Left lung (tissue), 10 donors: ENCODE results near the gene PGBD5. TPM values are rescaled to one million over a fixed set of nuclear protein-coding genes. Genes with fewer than 3 reads are reported as not detected.

Source experiments
- ATAC-seq: fragments of 200-7000 bp; cut with Tn5 transposase; one replicate; pipeline ENCODE4 v1.9.1; 2020; ENCODE audit warnings: moderate library complexity
- DNase-seq, 4 donors: peaks; one replicate each; pipeline ENCODE4 v3.0.0-alpha.2; 2013 to 2020
- H3K27ac ChIP-seq, 2 donors: fragments of 200-600 bp; sonication (generic) in 1 of 2; one replicate each; pipeline versions ENCODE4 v1.5.0 to v1.8.0; 2020 to 2021
- H3K27me3 ChIP-seq, 2 donors: fragments of 200-600 bp; sonication (generic) in 1 of 2; one replicate each; pipeline versions ENCODE4 v1.5.0 to v1.8.0; 2020 to 2021
- H3K36me3 ChIP-seq, 2 donors: fragments of 200-600 bp; sonication (generic) in 1 of 2; one replicate each; pipeline versions ENCODE4 v1.5.0 to v1.8.0; 2020 to 2021
- H3K4me1 ChIP-seq, 2 donors: fragments of 200-600 bp; one replicate each; pipeline ENCODE4 v1.8.0; 2021
- H3K4me3 ChIP-seq, 2 donors: fragments of 200-600 bp; sonication (generic) in 1 of 2; one replicate each; pipeline versions ENCODE4 v1.5.0 to v1.8.0; 2020 to 2021; ENCODE audit warnings: mild to moderate bottlenecking in 1 of 2
- H3K9me3 ChIP-seq, 2 donors: fragments of 200-600 bp; sonication (generic) in 1 of 2; one replicate each; pipeline versions ENCODE4 v1.5.0 to v1.8.0; 2020 to 2021
- intact Hi-C, 2 donors: fragments of 100-400 bp; cut with DNase I; formaldehyde crosslinking; loops; one replicate each; pipeline versions ENCODE4 v1.11.2 to v1.14.2; 2022
- polyA plus RNA-seq, 6 donors: library from polyadenylated mRNA; unstranded; fragments of 120-200 nt; gene quantifications; one replicate each; pipeline ENCODE4 v1.2.1, GENCODE V29; 2013; ENCODE audit not compliant: insufficient read length in 6 of 6
- total RNA-seq, 2 donors: library from RNA; stranded (reverse); fragmentation: NEBNext Ultra II Directional; extraction: Animal tissue kit (Norgen Biotek cat#: 25700); gene quantifications; one replicate each; pipeline ENCODE4 v1.2.1, GENCODE V29; 2021
- TF ChIP-seq, protein P1 (sequence below), 2 donors: fragments of 200-600 bp; sonication (generic) in 1 of 2; IDR thresholded peaks; one replicate each; pipeline versions ENCODE4 v1.5.0 to v1.8.0; 2021; ENCODE audit warnings: antibody characterized with exemption in 2 of 2
- donor health status: DM: no; HTN: yes; CAD: no.
- donor health status: DM: no; HTN: no; CAD: no.

PGBD5 gene
- total and polyA plus RNA-seq, 8 donors: 2.3 to 10.1 (median 4.8) TPM

DNA sequence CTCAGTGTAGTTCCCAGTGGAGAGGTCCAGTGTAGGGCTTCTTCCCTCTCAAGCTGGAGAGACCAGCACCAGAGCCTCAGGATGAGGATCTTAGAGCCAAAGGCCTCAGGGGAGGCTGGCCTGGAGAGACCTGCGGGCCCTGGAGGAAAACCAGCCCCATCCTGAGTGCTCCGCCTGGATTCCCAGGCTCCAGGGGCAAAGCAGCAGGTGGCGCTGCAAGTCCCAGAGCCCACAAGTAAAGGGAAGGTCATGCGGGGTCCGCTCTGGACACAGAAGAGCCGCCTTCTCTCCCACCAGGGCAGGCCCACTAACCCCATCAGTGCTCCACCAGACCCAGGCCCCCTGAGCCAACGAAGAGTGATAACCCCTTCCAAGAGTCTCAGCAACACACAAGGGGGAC is 22.7 kb downstream of the PGBD5 start:
- Histone ChIP-seq H3K4me3 (no peak overlapping the region), H3K4me1 (no peaks in the 10 kb centered on the region), H3K27ac (no peak overlapping the region), H3K36me3 (no peaks in the 10 kb centered on the region), H3K27me3 (no peaks in the 10 kb centered on the region), H3K9me3 (no peaks in the 10 kb centered on the region)
- no peak for ATAC-seq
- intact Hi-C loops: no loop called here
- TF ChIP-seq, protein P1, sequence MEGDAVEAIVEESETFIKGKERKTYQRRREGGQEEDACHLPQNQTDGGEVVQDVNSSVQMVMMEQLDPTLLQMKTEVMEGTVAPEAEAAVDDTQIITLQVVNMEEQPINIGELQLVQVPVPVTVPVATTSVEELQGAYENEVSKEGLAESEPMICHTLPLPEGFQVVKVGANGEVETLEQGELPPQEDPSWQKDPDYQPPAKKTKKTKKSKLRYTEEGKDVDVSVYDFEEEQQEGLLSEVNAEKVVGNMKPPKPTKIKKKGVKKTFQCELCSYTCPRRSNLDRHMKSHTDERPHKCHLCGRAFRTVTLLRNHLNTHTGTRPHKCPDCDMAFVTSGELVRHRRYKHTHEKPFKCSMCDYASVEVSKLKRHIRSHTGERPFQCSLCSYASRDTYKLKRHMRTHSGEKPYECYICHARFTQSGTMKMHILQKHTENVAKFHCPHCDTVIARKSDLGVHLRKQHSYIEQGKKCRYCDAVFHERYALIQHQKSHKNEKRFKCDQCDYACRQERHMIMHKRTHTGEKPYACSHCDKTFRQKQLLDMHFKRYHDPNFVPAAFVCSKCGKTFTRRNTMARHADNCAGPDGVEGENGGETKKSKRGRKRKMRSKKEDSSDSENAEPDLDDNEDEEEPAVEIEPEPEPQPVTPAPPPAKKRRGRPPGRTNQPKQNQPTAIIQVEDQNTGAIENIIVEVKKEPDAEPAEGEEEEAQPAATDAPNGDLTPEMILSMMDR (IDR thresholded peaks at IDR 0.05): no peak
- DNase-seq: no peak

DNA sequence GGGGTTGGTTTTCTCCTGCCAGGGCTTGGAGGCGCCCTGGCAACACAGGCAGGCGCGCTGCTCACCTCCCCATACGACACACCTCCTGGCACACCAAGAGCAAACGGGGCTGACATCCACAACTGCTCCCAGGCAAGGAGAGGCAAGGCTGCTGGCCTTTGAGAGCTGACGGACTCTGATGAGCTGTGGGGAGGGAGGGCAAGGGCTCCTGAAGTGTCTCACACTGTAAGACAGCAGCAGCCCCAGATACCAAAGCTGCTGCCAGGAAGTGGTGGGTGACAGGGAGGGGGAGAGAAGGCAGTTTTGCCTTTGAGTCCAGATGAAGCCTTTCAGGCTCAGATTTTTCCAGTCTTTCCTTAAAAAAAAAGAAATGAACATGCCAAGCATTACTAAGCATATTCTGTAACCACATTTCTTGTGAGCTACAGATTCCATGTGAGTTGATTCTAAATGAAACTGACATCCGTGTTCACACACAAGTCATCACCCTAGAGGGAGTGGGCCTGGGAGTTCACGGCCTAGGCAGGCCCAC is 24.3 kb downstream of the PGBD5 start:
- peak; percentile 57 for ATAC-seq
- no peaks in the 10 kb centered on the region for H3K9me3 ChIP-seq
- no peak overlapping the region for H3K4me3 ChIP-seq
- DNase-seq: peak in 2 of 4 donors; percentile 82 to 85
- no peaks in the 10 kb centered on the region for H3K27me3 ChIP-seq
- TF ChIP-seq, protein P1 (IDR thresholded peaks at IDR 0.05): no peak
- H3K4me1 ChIP-seq: no peaks in the 10 kb centered on the region
- intact Hi-C loops: no loop called here
- H3K27ac ChIP-seq: peak overlapping the region in 1 of 2 donors; percentile 44
- no peaks in the 10 kb centered on the region for H3K36me3 ChIP-seq

DNA sequence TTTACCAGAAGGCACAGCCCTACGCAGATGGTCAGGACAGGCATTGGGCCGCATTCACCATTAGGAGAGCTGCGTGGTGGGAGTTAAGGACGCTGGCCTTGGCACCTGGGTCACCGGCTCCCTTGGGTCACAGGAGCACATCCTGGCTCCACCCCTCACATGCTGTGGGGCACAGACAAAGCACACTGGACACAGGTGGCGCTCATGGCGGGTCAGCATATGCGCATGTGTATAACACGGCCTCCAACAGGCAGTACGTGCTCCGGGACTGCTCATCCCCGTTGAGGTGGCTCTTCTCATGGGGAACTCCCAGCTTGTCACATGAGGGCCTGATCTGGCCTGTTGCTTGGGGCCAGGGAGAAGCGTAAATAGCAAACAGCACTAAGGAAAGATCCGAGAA is 25.0 kb downstream of the PGBD5 start:
- no peaks in the 10 kb centered on the region for H3K9me3 ChIP-seq
- TF ChIP-seq, protein P1 (IDR thresholded peaks at IDR 0.05): no peak
- intact Hi-C loops: no loop called here
- H3K27me3 ChIP-seq: no peaks in the 10 kb centered on the region
- H3K4me1 ChIP-seq: no peaks in the 10 kb centered on the region
- H3K27ac ChIP-seq: no peak overlapping the region
- DNase-seq (no peak), ATAC-seq (no peak)
- H3K36me3 ChIP-seq: no peaks in the 10 kb centered on the region
- no peak overlapping the region for H3K4me3 ChIP-seq

DNA sequence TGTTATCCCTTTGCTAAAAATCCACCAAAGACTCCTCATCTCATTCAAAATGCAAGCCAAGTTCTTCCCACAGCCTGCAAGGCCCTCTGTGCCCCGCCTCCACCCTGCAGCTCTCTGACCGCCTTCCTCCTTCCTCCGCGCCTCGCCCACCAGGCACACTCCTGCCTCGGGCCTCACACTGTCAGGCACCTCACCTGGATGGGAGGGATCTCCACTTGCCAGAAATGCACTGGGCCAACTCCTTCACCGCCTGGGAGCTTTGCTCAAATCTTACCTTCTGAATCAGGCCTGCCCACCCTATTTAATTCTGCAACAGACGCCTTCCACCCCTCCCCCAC is 26.2 kb downstream of the PGBD5 start:
- no peak for ATAC-seq
- intact Hi-C loops: no loop called here
- H3K4me3 ChIP-seq: no peak overlapping the region

DNA sequence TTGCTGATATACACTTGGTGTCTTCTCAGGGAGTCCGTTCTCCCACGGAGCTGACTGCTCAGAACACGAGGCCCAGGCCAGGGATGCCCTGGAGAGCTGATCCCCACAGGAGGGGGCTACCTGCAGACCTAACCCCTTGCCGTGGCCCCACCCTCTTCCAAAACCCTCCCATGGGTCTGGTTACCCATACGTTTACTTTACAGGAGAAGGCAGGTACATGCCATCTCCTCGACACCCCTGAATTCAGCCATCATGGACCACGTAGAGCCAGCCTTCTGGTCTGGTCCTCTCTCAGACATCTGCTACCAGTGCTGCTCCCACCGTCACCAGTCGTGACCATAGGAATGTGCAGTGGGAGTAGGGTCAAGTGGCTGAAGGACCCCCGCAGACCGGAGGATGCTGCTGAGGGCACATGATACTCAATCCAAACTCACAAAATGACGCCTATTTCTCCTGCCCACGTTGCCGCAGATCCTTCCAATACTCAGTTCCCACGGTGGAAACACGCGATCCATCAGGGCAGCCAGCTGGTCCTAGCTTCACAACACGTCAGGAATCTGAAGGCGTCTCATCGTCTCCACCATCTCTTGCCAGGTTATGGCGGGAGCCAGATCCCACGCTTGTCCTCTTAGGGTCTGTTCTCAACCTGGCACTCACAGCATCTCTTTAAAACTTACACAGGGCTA is 26.7 kb downstream of the PGBD5 start:
- H3K36me3 ChIP-seq: no peaks in the 10 kb centered on the region
- H3K27ac ChIP-seq: no peak overlapping the region
- no peaks in the 10 kb centered on the region for H3K4me1 ChIP-seq
- TF ChIP-seq, protein P1 (IDR thresholded peaks at IDR 0.05): no peak
- H3K27me3 ChIP-seq: no peaks in the 10 kb centered on the region
- H3K9me3 ChIP-seq: no peaks in the 10 kb centered on the region
- DNase-seq: no peak
- intact Hi-C loops: no loop called here
- H3K4me3 ChIP-seq: no peak overlapping the region
- no peak for ATAC-seq

More for the DNA sequence above, 26.2 kb downstream of the PGBD5 start:
- TF ChIP-seq, protein P1 (IDR thresholded peaks at IDR 0.05): no peak
- Histone ChIP-seq H3K9me3 (no peaks in the 10 kb centered on the region), H3K27ac (no peak overlapping the region), H3K36me3 (no peaks in the 10 kb centered on the region), H3K4me1 (no peaks in the 10 kb centered on the region), H3K27me3 (no peaks in the 10 kb centered on the region)
- DNase-seq: no peak
